GM12892 (cell line): Measurements from ENCODE around the gene PRKN.

ENCODE experiments used
- POLR2A ChIP-seq: IDR thresholded peaks from 2 replicates; pipeline ENCODE4 v1.6.1; 2011; ENCODE audit warnings: low read depth, low read length, control low read depth
- POLR2AphosphoS5 ChIP-seq: IDR thresholded peaks from 2 replicates; pipeline ENCODE4 v1.6.1; 2011; ENCODE audit warnings: low read depth, low read length, control low read depth

DNA sequence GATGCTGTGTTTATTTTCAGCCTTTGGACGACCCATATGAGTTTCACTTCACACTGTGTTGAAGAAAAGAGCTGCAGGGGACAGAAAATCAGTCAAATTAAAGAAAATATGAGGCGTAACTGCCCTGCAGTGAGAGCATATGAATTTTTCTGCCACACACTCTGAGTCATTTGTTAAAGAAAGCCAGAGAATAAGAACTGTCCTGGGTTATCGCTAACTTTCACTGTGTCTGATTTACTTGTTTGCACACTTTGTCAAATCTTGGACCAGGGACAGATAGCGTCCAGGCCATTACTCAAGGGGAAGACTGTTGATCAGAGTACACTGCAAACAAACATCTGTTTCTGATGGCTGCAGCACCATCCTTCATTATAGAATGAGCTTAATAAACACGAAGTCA is 1326.9 kb downstream of the PRKN start:
- TF ChIP-seq POLR2AphosphoS5: no peak
- TF ChIP-seq POLR2A: no peak
